Measurements from ENCODE around the gene SH3PXD2A.
A peak's percentile ranks its signal among the peaks of the same experiment; 100 is the strongest.
"Not testable (repeated sequence)": the region's sequence is repeated elsewhere in the genome, so short reads cannot be mapped to it uniquely, and the experiment has no call there.

The SH3PXD2A gene

GRCh38 chr10:103637011-103637410, 218.4 kb downstream of the SH3PXD2A start:
- Histone ChIP-seq H3K27ac (peak overlapping the region; percentile 84 to 87), H3K36me3 (peaks cover 0 to 7% (median 3%) of the 10 kb centered on the region in 3 donors), H3K27me3 (no peaks in the 10 kb centered on the region), H3K4me3 (no peak overlapping the region), H3K4me1 (peaks cover 5 to 76% (median 67%) of the 10 kb centered on the region in 4 donors), H3K9me3 (no peaks in the 10 kb centered on the region)
- DNase-seq = peak in 1 of 2 donors; percentile 86
- intact Hi-C loops (cut with DNase I; ENCODE audit: low total_unique reads) = no loop called here
- TF ChIP-seq, protein P1, sequence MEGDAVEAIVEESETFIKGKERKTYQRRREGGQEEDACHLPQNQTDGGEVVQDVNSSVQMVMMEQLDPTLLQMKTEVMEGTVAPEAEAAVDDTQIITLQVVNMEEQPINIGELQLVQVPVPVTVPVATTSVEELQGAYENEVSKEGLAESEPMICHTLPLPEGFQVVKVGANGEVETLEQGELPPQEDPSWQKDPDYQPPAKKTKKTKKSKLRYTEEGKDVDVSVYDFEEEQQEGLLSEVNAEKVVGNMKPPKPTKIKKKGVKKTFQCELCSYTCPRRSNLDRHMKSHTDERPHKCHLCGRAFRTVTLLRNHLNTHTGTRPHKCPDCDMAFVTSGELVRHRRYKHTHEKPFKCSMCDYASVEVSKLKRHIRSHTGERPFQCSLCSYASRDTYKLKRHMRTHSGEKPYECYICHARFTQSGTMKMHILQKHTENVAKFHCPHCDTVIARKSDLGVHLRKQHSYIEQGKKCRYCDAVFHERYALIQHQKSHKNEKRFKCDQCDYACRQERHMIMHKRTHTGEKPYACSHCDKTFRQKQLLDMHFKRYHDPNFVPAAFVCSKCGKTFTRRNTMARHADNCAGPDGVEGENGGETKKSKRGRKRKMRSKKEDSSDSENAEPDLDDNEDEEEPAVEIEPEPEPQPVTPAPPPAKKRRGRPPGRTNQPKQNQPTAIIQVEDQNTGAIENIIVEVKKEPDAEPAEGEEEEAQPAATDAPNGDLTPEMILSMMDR (IDR thresholded peaks at IDR 0.05) = no peak

DNA sequence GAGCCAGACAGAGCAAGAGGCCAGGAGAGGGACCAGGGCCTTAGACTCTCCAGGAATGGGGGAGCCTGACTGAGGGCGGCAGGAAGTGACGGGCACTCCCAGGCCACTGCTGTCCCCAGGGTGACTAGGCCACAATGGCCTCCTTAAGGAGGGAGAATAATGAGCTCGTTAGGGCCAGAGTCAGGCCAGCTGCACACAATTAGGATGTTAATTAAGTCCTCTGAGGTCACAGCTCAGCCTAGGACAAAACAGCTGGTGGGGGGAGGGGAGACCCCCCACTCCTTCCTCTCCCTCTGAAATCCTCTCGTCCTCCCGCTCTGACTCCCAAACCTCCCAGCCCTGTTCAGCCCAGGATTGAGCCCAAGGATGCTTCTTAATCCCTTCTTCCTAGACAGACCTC, 218.9 kb downstream of the SH3PXD2A start:
- no peak for DNase-seq
- intact Hi-C loops (cut with DNase I; ENCODE audit: low total_unique reads) = no loop called here
- H3K9me3 ChIP-seq = no peaks in the 10 kb centered on the region
- peaks cover 5 to 80% (median 70%) of the 10 kb centered on the region in 4 donors for H3K4me1 ChIP-seq
- H3K4me3 ChIP-seq = no peak overlapping the region
- H3K27ac ChIP-seq = peak overlapping the region; percentile 84 to 87
- no peaks in the 10 kb centered on the region for H3K27me3 ChIP-seq
- TF ChIP-seq, protein P1 (IDR thresholded peaks at IDR 0.05) = no peak
- peaks cover 0 to 12% (median 9%) of the 10 kb centered on the region in 3 donors for H3K36me3 ChIP-seq

DNA sequence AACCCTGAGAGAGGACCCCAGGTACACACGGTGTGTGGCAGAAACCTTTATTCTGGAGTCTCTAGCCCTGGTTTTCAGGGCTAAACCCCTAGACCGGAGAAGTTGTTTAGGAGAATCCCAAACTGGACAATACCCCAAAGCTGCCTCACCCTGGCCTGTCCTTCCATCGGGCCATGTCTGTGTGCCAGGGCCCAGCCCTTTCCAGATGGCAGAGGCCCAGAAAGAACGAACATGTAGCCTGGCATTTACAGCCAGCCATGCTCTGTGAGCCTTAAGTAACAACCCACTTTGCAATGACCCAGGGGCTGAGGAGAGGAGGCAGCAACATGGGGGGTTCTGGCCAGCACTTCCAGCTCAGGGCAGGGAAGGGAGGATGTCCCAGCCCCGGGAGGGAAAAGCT, 219.8 kb downstream of the SH3PXD2A start:
- H3K9me3 ChIP-seq = no peaks in the 10 kb centered on the region
- H3K4me1 ChIP-seq = peaks cover 5 to 71% (median 63%) of the 10 kb centered on the region in 4 donors
- H3K27ac ChIP-seq = peak overlapping the region; percentile 84 to 87
- peaks cover 0 to 12% (median 10%) of the 10 kb centered on the region in 3 donors for H3K36me3 ChIP-seq
- no peaks in the 10 kb centered on the region for H3K27me3 ChIP-seq
- no peak overlapping the region for H3K4me3 ChIP-seq
- intact Hi-C loops (cut with DNase I; ENCODE audit: low total_unique reads) = no loop called here
- no peak for DNase-seq
- TF ChIP-seq, protein P1 (IDR thresholded peaks at IDR 0.05) = no peak

- DNase-seq = no peak
- Histone ChIP-seq H3K27ac (no peak overlapping the region), H3K36me3 (peaks cover 0 to 15% (median 10%) of the 10 kb centered on the region in 3 donors), H3K4me1 (peaks cover 5 to 65% (median 54%) of the 10 kb centered on the region in 4 donors), H3K4me3 (no peak overlapping the region), H3K9me3 (no peaks in the 10 kb centered on the region), H3K27me3 (no peaks in the 10 kb centered on the region)
- TF ChIP-seq, protein P1 (IDR thresholded peaks at IDR 0.05) = no peak
- intact Hi-C loops (cut with DNase I; ENCODE audit: low total_unique reads) = no loop called here
These were observed 221.5 kb downstream of the SH3PXD2A start for GRCh38 chr10:103633846-103634245.

DNA sequence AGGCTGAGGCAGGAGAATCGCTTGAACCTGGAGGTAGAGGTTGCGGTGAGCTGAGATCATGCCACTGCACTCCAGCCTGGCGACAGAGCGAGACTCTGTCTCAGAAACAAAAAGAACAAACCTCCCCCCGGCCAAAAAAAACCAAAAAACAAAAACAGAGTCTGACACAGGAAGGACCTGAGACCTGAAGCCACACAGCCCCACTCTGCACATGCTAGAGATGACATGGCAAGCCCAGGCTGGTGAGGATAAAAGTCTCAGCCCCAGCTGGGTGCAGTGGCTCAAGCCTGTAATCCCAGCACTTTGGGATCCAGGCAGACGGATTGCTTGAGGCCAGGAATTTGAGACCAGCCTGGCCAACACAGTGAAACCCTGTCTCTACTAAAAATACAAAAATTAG, 222.5 kb downstream of the SH3PXD2A start:
- peaks cover 5 to 58% (median 48%) of the 10 kb centered on the region in 4 donors for H3K4me1 ChIP-seq
- intact Hi-C loops (cut with DNase I; ENCODE audit: low total_unique reads); H3K27ac ChIP-seq; H3K27me3 ChIP-seq; DNase-seq; H3K9me3 ChIP-seq; H3K4me3 ChIP-seq: not testable (repeated sequence)
- H3K36me3 ChIP-seq = peaks cover 0 to 24% (median 10%) of the 10 kb centered on the region in 3 donors

DNA sequence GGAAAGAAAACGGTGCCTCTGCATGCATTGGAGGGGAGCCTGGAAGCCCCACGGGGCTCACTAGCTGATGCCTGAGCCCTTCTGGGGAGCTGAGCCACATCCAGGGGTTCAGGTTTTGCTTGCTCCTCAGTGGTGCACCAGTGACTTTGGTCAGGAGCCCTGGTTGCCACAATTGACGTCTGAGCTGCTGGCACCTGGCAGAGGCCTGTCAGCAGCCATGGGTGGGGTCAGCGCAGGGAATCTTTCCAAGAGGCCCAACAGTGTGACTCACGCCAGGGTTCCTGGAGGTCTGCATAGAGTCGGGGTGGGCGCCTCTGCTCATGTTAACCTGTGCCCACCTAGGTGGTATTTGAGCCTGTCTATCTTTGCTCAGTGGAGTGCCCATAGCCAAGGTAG, 223.1 kb downstream of the SH3PXD2A start:
- intact Hi-C loops (cut with DNase I; ENCODE audit: low total_unique reads) = no loop called here
- Histone ChIP-seq H3K27me3 (no peaks in the 10 kb centered on the region), H3K27ac (no peak overlapping the region), H3K4me1 (peaks cover 0 to 58% (median 45%) of the 10 kb centered on the region in 4 donors), H3K36me3 (peaks cover 0 to 30% (median 12%) of the 10 kb centered on the region in 3 donors), H3K9me3 (no peaks in the 10 kb centered on the region), H3K4me3 (no peak overlapping the region)
- TF ChIP-seq, protein P1 (IDR thresholded peaks at IDR 0.05) = no peak
- peak in 1 of 2 donors; percentile 81 for DNase-seq

Measured in tibial artery (tissue), 4 donors.